Loucy (cell line): ENCODE data around the gene RUSF1.

ENCODE experiments used
- H2AFZ ChIP-seq: fragments of 200-600 bp; sonication (generic); 2 replicates; pipeline ENCODE4 v1.6.0; 2016; ENCODE audit warnings: antibody characterized with exemption, mild to moderate bottlenecking, low read length, moderate library complexity
- H3F3A ChIP-seq: fragments of 200-600 bp; 2 replicates; pipeline ENCODE4 v1.6.0; 2016; ENCODE audit warnings: antibody characterized with exemption, low read depth, mild to moderate bottlenecking
- H3K27me3 ChIP-seq: fragments of 200-600 bp; sonication (generic); 2 replicates; pipeline ENCODE4 v1.6.1; 2014; ENCODE audit warnings: low read length, mild to moderate bottlenecking; ENCODE audit not compliant: insufficient read depth, poor library complexity, severe bottlenecking
- H3K36me3 ChIP-seq: fragments of 200-600 bp; sonication (generic); 2 replicates; pipeline ENCODE4 v1.6.1; 2016; ENCODE audit warnings: low read length; ENCODE audit not compliant: insufficient read depth
- H3K4me1 ChIP-seq: fragments of 200-600 bp; sonication (generic); 2 replicates; pipeline ENCODE4 v1.5.1; 2014; ENCODE audit warnings: low read length, mild to moderate bottlenecking; ENCODE audit not compliant: insufficient read depth, poor library complexity, severe bottlenecking
- H3K4me2 ChIP-seq: fragments of 200-600 bp; sonication (generic); 2 replicates; pipeline ENCODE4 v1.6.0; 2014; ENCODE audit warnings: antibody characterized with exemption, low read length, low read depth, mild to moderate bottlenecking; ENCODE audit not compliant: poor library complexity, severe bottlenecking
- H3K4me3 ChIP-seq: fragments of 200-600 bp; sonication (generic); 2 replicates; pipeline ENCODE4 v1.5.1; 2014; ENCODE audit warnings: low read length, mild to moderate bottlenecking, mixed read lengths; ENCODE audit not compliant: poor library complexity, severe bottlenecking
- H3K79me2 ChIP-seq: fragments of 200-600 bp; sonication (generic); 2 replicates; pipeline ENCODE4 v1.6.1; 2014; ENCODE audit warnings: low read length; ENCODE audit not compliant: insufficient read depth
- H3K9ac ChIP-seq: fragments of 200-600 bp; sonication (generic); 2 replicates; pipeline ENCODE4 v1.6.0; 2014; ENCODE audit warnings: mild to moderate bottlenecking, low read depth, low read length, moderate library complexity; ENCODE audit not compliant: poor library complexity, severe bottlenecking
- H3K9me2 ChIP-seq: fragments of 200-600 bp; sonication (generic); replicated peaks from 2 replicates; pipeline ENCODE4 v1.6.1; 2016; ENCODE audit warnings: low read depth, low read length, mixed read lengths
- H3K9me3 ChIP-seq: fragments of 200-600 bp; sonication (generic); 2 replicates; pipeline ENCODE4 v1.6.1; 2014; ENCODE audit warnings: mild to moderate bottlenecking, antibody characterized with exemption, low read length, low read depth; ENCODE audit not compliant: insufficient read depth
- H4K20me1 ChIP-seq: fragments of 200-600 bp; sonication (generic); 2 replicates; pipeline ENCODE4 v1.6.0; 2014; ENCODE audit warnings: antibody characterized with exemption, low read length, mild to moderate bottlenecking; ENCODE audit not compliant: insufficient read depth, poor library complexity, severe bottlenecking
- CTCF ChIP-seq: fragments of 200-600 bp; sonication (generic); conservative IDR thresholded peaks from 2 replicates; pipeline ENCODE4 v1.5.1; 2014; ENCODE audit warnings: mild to moderate bottlenecking, antibody characterized with exemption, low read length
- EZH2phosphoT487 ChIP-seq: fragments of 200-600 bp; IDR thresholded peaks from 2 replicates; pipeline ENCODE4 v1.6.1; 2018; ENCODE audit warnings: antibody characterized with exemption, mild to moderate bottlenecking, moderate library complexity, borderline replicate concordance

Gene RUSF1

GRCh38 chr16:31474773-31475738, 33.1 kb downstream of the RUSF1 start:
- H3K79me2 ChIP-seq = peaks cover 12% of the 10 kb centered on the region; the same call in 1 of the 2 replicates
- H3K4me2 ChIP-seq = peak overlapping the region; percentile 83
- H4K20me1 ChIP-seq = no peaks in the 10 kb centered on the region
- peaks cover 26% of the 10 kb centered on the region for H3K4me1 ChIP-seq
- TF ChIP-seq CTCF (no peak), EZH2phosphoT487 (no peak)
- H2AFZ ChIP-seq = no peak overlapping the region
- H3K4me3 ChIP-seq = peak overlapping the region; percentile 88
- H3K9me3 ChIP-seq = no peaks in the 10 kb centered on the region
- H3K9ac ChIP-seq = peak overlapping the region; percentile 90
- H3K27me3 ChIP-seq = no peaks in the 10 kb centered on the region
- no peaks in the 10 kb centered on the region for H3K9me2 ChIP-seq
- H3F3A ChIP-seq = peaks cover 3% of the 10 kb centered on the region; the same call in 1 of the 2 replicates
- H3K36me3 ChIP-seq = no peaks in the 10 kb centered on the region

GRCh38 chr16:31474173-31474714, 33.9 kb downstream of the RUSF1 start:
- Histone ChIP-seq H3K9me3 (no peaks in the 10 kb centered on the region), H3K27me3 (no peaks in the 10 kb centered on the region), H3K36me3 (no peaks in the 10 kb centered on the region), H4K20me1 (no peaks in the 10 kb centered on the region), H2AFZ (no peak overlapping the region), H3K9ac (no peak overlapping the region), H3F3A (peaks cover 3% of the 10 kb centered on the region; the same call in 1 of the 2 replicates), H3K9me2 (no peaks in the 10 kb centered on the region), H3K4me2 (no peak overlapping the region), H3K4me1 (peaks cover 26% of the 10 kb centered on the region), H3K4me3 (no peak overlapping the region), H3K79me2 (peaks cover 12% of the 10 kb centered on the region; the same call in 1 of the 2 replicates)
- TF ChIP-seq EZH2phosphoT487 (no peak), CTCF (0 out of 2 replicates have a peak, but pooled peaks have one; percentile 15)

- H3K9me3 ChIP-seq = no peaks in the 10 kb centered on the region
- no peaks in the 10 kb centered on the region for H3K9me2 ChIP-seq
- peaks cover 26% of the 10 kb centered on the region for H3K4me1 ChIP-seq
- no peak overlapping the region for H2AFZ ChIP-seq
- no peaks in the 10 kb centered on the region for H4K20me1 ChIP-seq
- H3K79me2 ChIP-seq = peaks cover 12% of the 10 kb centered on the region; the same call in 1 of the 2 replicates
- H3K4me2 ChIP-seq = no peak overlapping the region
- H3F3A ChIP-seq = peaks cover 3% of the 10 kb centered on the region; the same call in 1 of the 2 replicates
- TF ChIP-seq CTCF (no peak), EZH2phosphoT487 (no peak)
- no peaks in the 10 kb centered on the region for H3K36me3 ChIP-seq
- no peaks in the 10 kb centered on the region for H3K27me3 ChIP-seq
- no peak overlapping the region for H3K9ac ChIP-seq
- H3K4me3 ChIP-seq = no peak overlapping the region
Observed at GRCh38 chr16:31473264-31473984, 34.8 kb downstream of the RUSF1 start.
